Measurements from ENCODE around the gene ANAPC1. TPM values are rescaled to one million over a fixed set of nuclear protein-coding genes. Genes with fewer than 3 reads are reported as not detected.
A peak's percentile ranks its signal among the peaks of the same experiment; 100 is the strongest.
"Not testable (repeated sequence)": the region's sequence is repeated elsewhere in the genome, so short reads cannot be mapped to it uniquely, and the experiment has no call there.

ANAPC1 gene
- total RNA-seq, 1 experiment from 2014 or later, result 106 TPM

- H3K79me2 ChIP-seq (ENCODE audit: low read length); H2AFZ ChIP-seq (ENCODE audit: low read length); H3K9me3 ChIP-seq (ENCODE audit: low read length); H3K4me3 ChIP-seq (ENCODE audit: low read length); H3K36me3 ChIP-seq (ENCODE audit: insufficient read depth, low read length); H3K4me1 ChIP-seq (ENCODE audit: low read length); H4K20me1 ChIP-seq (ENCODE audit: insufficient read depth, low read depth, low read length); H3K27ac ChIP-seq (ENCODE audit: low read length); H3K9me2 ChIP-seq (replicated peaks; ENCODE audit: insufficient read depth, low read length); H3K4me2 ChIP-seq (ENCODE audit: low read depth, low read length, poor library complexity, severe bottlenecking); H3K9ac ChIP-seq (ENCODE audit: low read length); H3K27me3 ChIP-seq (ENCODE audit: low read length): not testable (repeated sequence)
- DNase-seq, result peak; percentile 68
Observed at GRCh38 chr2:111725742-111726141, 158.3 kb downstream of the ANAPC1 start.

GRCh38 chr2:111719610-111720009 lies 164.4 kb downstream of the ANAPC1 start:
- not testable (repeated sequence) for DNase-seq; H4K20me1 ChIP-seq (ENCODE audit: insufficient read depth, low read depth, low read length); H2AFZ ChIP-seq (ENCODE audit: low read length); H3K27me3 ChIP-seq (ENCODE audit: low read length); H3K4me2 ChIP-seq (ENCODE audit: low read depth, low read length, poor library complexity, severe bottlenecking); H3K9me2 ChIP-seq (replicated peaks; ENCODE audit: insufficient read depth, low read length); H3K4me3 ChIP-seq (ENCODE audit: low read length); H3K27ac ChIP-seq (ENCODE audit: low read length); H3K36me3 ChIP-seq (ENCODE audit: insufficient read depth, low read length); H3K9ac ChIP-seq (ENCODE audit: low read length); H3K9me3 ChIP-seq (ENCODE audit: low read length); H3K79me2 ChIP-seq (ENCODE audit: low read length); H3K4me1 ChIP-seq (ENCODE audit: low read length)

Small RNA genes within 50 kb of the gene (small RNA-seq; reads per million reads assigned to genes)
- gene MIR4771-2, result not detected
- not detected for gene RN7SL297P

Other genes with a start within 250 kb of the ANAPC1 start
- not detected in 2 replicates for gene MERTK, start 14.4 kb upstream of the ANAPC1 start, total RNA-seq (2014; rRNA removed; shearing (Covaris generic); ENCODE audit: low replicate concordance)
- 12.8 and 25.5 TPM in 2 replicates for gene TMEM87B, start 171.1 kb upstream of the ANAPC1 start, total RNA-seq (2014; rRNA removed; shearing (Covaris generic); ENCODE audit: low replicate concordance)

All from Karpas-422 (cell line).